HG02642 (cell line): ENCODE measurements around the gene C2CD3.
A peak's percentile ranks its signal among the peaks of the same experiment; 100 is the strongest.

Source experiments
- ATAC-seq: cut with Tn5 transposase; IDR thresholded peaks from one replicate; pipeline ENCODE4 v1.9.1; 2021; ENCODE audit warnings: mild to moderate bottlenecking; ENCODE audit not compliant: unreplicated experiment, poor library complexity

The C2CD3 gene

GRCh38 chr11:74008373-74009229 lies 162.2 kb downstream of the C2CD3 start, which contains the start of gene UCP3:
Gene UCP3, minus strand, starts transcription at chr11:74009085. Its CDS starts 2,043 bp downstream, at chr11:74007042.
- ATAC-seq, result no peak

- no peak for ATAC-seq
Observed at GRCh38 chr11:74007691-74008372, 163.0 kb downstream of the C2CD3 start.

DNA sequence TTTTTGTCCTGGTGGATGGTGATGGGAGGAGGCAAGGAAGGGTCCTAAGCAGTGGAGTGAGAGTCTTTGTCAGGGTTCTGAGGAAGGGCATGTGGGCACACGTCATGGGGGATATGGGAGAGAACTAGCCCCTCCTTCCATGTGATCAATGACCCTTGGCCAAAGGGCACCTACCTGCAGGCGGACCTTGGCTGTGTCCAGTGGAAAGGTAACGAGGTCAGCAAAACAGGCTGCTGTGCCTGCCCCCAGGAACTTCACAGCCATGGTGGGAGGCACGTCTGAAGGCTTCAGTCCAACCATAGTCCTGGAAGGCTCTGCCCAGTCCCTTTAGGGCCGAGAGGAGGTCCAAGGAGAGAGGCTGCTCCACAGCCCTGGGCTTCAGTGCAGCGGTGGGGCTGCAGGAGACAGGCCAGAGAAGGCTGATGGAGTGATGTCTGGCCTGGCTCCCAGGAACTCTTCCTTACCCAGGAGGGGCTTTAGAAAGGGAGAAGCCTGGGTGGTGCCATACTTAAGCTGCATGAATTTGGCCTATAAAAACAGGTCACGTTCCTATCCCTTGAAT lies 164.0 kb downstream of the C2CD3 start:
- no peak for ATAC-seq

- ATAC-seq, result no peak
Observed at GRCh38 chr11:74005721-74006517, 164.9 kb downstream of the C2CD3 start.

GRCh38 chr11:74004759-74005615 lies 165.8 kb downstream of the C2CD3 start:
- no peak for ATAC-seq

GRCh38 chr11:74004046-74004695 lies 166.6 kb downstream of the C2CD3 start:
- no peak for ATAC-seq

GRCh38 chr11:74002832-74003231 lies 168.0 kb downstream of the C2CD3 start:
- no peak for ATAC-seq

- ATAC-seq, result no peak
Observed at GRCh38 chr11:74001822-74002286, 168.9 kb downstream of the C2CD3 start.

GRCh38 chr11:74000307-74001133 lies 170.3 kb downstream of the C2CD3 start:
- ATAC-seq, result no peak

DNA sequence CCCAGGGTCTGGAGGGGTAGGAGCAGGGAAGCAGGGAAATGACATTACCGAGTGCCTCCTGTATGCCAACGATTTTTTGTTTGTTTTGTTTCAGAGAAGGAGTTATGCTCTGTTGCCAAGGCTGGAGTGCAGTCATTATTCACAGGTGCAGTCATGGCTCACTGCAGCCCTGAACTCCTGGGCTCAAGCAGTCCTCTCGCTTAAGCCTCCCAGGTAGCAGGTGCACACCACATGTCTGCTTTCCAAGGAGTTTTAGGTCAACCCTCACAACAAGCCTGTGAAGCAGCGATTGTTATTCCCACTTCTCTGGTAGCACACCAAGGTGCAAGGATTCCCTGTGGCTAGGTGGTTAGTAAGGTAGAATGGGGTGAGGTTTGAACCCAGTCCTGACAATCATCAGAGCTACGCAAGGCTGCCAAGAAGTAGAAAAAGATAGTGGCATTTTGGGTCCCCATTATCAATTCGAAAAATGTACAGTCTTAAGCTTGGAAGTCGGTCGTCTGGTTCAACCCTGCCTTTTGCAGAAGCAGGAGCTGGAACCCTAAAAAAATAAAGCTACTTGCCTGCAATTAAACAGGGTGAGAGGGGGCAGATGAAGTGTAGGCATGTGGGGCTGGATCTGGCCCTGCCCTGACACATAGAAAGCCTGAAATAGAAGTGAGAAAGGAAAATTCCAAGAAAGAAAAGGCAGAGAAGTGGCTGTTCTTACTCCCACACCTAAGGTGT lies 171.1 kb downstream of the C2CD3 start:
- no peak for ATAC-seq

GRCh38 chr11:73998846-73999575 lies 171.8 kb downstream of the C2CD3 start:
- no peak for ATAC-seq

GRCh38 chr11:73997120-73997770 lies 173.6 kb downstream of the C2CD3 start:
- ATAC-seq, result no peak

DNA sequence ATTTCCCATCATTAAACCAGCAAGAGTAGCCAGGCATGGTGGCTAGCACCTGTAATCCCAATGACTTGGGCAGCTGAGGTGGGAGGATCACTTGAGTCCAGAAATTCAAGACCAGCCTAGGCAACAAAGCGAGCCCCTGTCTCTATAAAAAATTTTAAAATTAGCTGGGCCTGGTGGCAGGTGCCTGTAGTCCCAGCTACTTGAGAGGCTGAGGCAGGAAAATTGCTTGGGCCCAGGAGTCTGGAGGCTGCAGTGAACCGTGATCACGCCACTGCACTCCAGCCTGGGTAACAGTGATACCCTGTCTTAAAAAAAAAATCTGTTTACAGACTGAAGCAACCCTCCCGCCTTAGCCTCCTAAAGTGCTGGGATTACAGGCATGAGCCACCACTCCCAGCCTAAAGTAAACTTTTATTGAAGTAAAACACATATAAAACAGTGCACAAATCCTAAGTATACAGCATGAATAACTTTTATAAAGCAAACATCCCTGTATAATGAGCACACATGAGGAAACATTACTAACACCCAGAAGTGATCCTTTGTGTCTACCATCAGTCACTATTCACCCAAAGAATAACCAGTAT lies 174.5 kb downstream of the C2CD3 start:
- ATAC-seq, result no peak

- no peak for ATAC-seq
Observed at GRCh38 chr11:73995731-73996130, 175.1 kb downstream of the C2CD3 start.

DNA sequence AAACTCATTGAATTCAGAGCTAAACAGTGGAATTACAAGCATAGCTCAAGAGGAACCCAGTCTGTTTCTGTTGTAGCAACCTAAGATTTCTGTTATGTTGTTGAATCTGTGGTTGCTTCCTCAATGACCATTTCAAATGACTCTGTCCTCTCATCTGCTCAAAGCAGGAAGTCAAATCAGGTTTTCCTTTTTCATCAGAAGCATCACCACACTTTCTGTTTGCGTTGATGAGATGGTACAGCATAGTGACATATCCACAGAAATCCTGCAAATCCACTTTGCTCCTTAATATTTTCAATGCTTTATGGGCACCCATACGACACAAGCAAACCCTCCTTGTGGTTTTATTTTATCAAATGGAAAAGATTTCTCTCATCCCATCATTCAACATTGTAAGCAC lies 175.6 kb downstream of the C2CD3 start:
- no peak for ATAC-seq

DNA sequence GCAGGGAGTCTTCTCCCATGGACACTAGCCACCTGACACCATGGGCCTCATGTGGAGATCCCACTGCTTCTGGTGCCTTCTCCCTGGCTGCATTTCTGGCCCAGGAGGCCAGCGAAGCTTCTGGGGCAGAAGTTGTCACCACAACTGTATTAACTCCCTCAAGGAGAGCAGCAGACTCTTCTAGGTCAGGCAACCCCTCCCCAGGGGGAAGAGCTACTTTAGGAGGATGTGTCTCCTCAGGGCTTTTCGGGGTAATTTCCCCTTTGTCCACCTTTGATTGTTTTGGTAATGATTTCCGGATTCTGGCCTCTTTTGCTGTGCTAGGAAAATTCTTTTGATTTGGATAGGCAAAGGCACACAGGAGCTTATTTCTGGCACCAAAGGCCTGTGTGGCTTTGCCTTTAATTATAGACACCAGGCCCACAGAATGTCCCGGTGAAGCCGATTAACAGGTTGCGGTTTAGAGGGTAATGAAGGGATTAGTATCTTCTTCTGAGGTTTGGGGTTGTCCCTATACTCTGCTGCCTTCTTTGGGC lies 179.3 kb downstream of the C2CD3 start:
- ATAC-seq, result peak; percentile 55
